Measurements from ENCODE around the gene CORO6. TPM values are rescaled to one million over a fixed set of nuclear protein-coding genes. Genes with fewer than 3 reads are reported as not detected.

The CORO6 gene
- polyA plus RNA-seq, 3 donors: 3.3 to 5.0 (median 4.5) TPM

DNA sequence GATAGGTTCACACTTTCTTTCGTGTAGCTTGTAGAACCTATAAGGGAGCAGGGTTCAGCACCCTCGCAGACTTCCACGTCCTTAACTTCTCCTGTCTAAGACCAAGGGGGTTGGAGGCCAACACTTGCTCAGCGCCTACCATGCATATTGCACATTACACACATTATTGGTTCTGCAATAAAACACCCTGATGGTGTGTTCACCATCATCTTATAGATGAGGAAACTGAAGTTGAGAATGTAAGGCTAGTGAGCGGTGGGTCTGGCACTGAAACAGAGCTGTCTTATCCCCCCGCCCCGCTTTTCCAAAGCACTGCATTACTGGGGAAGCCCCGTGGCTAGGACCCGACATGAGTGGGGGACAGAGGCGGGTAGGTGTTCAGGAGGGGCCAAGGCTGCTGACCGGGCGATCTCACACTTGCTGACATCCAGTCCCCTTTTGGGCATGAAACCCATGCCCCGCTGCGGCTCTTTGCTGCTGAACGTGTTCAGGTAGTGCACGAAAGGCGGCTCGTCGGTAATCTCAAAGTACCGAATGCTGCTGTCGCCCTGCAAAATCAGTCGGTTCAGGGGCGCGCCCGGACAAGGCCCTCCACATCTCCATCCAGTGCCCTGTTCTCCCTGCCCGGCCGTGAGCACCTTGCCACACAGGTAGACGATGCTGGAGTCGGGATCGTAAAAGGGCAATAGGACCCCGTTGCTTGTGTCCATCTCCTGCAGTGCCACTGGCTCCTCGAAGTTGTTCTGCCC lies 6.2 kb downstream of the CORO6 start:
- DNase-seq (ENCODE audit: extremely low read depth in 1 of 11, low read depth in 9 of 11, low spot score in 4 of 11): no peak

DNA sequence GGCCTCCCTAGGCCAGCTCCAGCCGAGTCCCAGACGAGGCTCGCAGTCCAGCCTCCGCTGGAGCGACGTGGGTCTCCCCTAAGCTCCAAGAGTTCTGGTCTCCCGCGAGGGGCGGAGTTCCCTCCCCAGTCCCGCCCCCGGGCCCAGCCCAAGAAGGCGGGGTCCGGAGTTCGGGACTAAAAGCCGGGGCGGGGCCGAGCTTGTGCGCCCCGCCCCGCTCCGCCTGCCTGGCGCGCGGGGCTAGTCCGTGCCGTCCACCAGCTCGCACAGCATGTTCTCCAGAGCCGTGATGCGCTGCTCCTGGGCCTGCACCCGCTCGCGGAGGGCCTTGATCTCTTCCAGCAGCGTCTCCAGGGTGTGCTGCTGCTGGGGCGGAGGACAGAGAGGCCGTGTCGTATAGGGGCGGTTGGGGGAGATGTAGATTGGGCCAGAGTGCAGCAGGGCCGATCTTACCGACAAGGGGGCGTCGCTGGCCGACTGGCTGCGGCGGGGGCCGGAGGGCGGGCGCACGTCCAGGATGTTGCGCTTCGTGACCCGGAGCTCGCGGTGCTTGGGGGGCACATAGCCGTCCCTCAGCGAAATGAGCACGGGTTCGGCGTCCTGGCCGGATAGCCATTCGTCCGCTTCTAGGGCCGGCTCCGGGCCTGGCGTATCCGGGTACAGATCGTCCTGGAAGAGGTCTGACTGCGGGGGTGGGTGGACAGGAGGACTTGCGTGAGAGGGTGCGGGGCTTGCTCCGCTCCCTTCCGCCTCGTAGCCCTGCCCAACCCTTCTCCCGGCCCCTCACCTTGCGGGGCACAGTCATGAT lies 7.0 kb downstream of the CORO6 start:
- peak in 7 of 11 donors; percentile 68 to 82 (median 76) for DNase-seq (ENCODE audit: extremely low read depth in 1 of 11, low read depth in 9 of 11, low spot score in 4 of 11)

DNA sequence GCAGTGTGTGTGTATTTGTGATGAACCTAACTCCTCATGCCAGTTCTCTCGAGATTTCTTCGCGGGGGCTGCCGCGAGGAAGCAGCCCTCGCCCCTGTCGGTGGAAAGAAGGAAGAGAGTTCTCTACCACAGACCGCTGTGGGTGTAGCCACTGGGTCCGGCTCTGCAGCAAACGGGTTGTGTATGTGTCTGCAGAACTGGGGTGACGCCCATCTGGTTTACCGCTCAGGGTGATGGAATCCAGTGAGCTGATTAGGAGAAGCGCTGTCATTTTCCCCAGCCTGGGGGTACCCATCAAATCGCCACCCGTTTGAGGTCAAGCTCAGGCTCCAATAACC lies 7.7 kb downstream of the CORO6 start:
- no peak for DNase-seq (ENCODE audit: extremely low read depth in 1 of 11, low read depth in 9 of 11, low spot score in 4 of 11)

DNA sequence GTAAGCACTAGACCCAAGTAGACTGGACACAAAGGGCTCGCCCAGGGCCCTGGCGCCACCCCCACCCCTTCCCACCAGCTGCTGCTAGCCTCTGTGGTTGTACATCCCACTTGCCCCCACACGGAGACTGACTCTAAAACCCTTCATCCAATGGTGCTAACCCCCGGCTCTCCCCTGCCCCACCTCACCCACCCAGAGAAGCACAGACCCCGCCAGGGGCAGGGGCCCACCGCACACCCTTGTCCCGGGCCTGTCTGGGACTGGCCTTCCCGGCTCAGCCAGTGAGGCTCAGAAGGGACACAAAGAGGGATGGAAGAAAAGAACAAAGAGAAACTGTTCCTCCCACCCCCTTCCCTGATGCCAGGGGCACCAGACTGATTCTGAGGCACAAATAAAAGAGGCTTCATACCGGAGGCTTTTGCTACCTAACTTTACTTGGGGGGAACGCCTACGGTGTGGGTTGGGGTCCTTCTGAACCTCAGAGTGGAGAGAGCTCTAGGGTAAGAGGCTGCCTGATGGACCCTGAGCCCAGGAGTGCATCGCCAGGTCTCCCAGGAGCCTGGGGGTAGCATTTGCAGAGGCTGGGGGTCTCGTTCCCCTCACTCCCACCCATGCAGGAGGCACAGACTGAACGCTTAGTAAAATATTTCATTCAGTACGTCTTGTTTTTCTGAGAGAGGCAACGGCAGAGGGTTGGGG lies 8.2 kb downstream of the CORO6 start:
- DNase-seq (ENCODE audit: extremely low read depth in 1 of 11, low read depth in 9 of 11, low spot score in 4 of 11): no peak

DNA sequence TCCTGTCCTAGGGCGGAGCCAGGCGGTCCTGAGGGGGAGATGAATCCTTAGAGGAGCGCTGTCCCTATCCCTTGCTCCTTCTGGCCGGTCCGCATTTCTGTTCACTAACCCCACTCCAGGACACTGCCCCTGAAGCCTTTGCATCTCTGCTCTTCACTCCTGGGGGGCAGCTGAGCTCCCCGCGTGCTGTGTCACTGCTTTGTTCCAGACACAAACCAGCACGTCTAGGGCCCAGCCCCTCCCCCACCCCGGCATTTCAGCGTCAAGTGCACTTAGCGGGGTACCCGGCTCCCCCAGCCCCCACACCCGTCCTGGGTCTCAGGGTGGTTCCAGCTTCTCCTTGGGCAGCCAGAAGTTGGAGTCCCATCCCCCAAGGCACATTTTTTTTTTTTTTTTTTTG lies 8.9 kb downstream of the CORO6 start:
- no peak for DNase-seq (ENCODE audit: extremely low read depth in 1 of 11, low read depth in 9 of 11, low spot score in 4 of 11)

DNA sequence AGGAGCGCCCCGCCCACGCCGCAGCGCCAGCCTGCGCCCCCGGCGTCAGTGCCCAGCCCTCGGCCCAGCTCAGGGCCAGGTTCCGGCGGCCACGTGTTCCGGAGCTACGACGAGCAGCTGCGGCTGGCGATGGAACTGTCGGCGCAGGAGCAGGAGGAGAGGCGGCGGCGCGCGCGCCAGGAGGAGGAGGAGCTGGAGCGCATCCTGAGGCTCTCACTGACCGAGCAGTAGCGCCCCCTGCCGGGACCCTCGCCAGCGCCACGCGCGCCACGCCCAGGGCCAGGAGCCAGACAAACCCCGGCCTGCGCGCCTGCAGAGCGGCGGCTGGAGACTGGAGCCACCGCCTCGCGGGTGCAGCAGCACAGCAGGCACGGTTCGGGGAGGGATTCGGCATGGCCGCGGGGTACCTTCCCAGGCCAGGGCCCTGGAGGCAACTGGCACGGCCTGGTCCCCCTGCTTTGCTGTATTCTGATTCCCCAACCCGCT lies 9.3 kb downstream of the CORO6 start:
- DNase-seq (ENCODE audit: extremely low read depth in 1 of 11, low read depth in 9 of 11, low spot score in 4 of 11): peak in 9 of 11 donors; percentile 74 to 91 (median 86)

DNA sequence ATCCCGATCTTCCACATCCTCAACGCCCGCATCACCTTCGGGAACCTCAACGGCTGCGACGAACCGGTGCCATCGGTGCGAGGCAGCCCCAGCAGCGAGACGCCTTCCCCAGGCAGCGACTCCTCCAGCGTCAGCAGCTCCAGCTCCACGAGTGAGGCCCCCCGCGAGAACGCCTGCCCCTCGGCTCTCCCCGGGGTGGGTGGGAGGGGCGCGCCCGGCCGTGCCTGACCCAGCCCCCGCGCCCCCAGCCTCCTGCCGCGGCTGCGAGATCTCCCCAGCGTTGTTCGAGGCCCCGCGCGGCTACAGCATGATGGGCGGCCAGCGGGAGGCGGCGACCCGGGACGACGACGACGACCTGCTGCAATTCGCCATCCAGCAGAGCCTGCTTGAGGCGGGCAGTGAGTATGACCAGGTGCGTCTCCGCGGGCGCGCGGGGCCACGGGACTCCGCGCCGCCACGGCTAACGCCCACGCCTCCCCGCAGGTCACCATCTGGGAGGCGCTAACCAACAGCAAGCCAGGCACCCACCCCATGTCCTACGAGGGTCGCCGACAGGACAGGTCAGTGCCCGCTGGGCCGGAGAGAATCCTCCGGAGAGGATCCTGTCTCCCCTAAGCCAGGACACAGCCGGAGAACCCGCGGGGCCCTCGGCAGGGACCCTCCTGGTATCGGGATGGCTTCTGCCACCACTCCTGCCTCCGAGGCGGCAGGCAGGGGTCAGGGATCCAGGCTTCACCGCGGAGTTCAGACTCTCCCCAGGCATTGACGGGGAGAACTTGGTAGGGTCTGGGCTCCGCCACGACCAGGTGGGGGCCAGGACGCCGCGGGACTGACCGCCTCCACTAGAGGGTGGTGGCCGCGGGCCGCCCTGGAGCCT lies 10.1 kb downstream of the CORO6 start:
- DNase-seq (ENCODE audit: extremely low read depth in 1 of 11, low read depth in 9 of 11, low spot score in 4 of 11): no peak

DNA sequence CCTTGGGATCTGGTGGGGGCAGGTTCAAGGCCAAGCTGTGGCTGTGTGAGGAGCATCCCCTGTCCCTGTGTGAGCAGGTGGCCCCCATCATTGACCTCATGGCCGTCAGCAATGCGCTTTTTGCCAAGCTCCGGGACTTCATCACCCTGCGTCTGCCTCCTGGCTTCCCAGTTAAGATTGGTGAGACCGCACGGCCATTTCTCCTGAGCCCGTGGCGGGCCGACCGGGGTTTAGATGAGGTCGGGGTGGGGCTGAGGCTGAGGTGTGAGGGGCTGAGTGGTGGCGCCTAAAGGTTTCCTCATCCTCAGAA lies 10.7 kb downstream of the CORO6 start:
- no peak for DNase-seq (ENCODE audit: extremely low read depth in 1 of 11, low read depth in 9 of 11, low spot score in 4 of 11)

DNA sequence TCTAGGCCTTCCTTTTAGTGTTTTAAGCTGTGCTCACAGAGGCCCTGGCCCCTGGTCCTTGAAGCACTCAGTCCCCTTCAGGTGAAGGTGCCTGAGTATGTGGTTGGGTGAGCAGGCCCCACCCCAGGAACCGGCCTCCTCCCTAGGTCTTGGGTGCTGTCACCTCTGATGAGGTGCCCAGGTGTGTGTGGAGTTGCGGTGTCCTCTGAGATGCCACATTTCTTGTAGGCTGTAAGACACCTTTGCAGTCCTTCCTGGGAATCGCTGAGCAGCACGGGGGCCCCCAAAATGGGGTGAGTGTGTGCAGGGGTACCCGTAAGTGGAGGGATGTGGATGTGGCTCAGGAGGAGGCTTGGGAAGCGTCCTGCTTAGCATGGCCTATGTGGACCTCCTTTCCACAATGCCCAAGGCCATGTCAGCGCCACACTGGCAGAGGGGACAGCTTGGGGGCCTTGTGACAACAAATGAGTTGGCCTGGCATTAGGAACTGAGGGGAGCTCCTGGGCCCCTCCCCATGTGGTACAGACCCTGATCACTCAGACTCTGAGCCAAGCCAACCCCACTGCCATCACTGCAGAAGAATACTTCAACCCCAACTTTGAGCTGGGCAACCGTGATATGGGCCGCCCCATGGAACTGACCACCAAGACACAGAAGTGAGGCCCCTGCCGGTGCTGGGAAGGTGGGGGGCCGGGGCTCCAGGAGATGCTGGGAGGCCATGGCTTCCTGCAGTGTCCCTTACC lies 11.2 kb downstream of the CORO6 start:
- no peak for DNase-seq (ENCODE audit: extremely low read depth in 1 of 11, low read depth in 9 of 11, low spot score in 4 of 11)

DNA sequence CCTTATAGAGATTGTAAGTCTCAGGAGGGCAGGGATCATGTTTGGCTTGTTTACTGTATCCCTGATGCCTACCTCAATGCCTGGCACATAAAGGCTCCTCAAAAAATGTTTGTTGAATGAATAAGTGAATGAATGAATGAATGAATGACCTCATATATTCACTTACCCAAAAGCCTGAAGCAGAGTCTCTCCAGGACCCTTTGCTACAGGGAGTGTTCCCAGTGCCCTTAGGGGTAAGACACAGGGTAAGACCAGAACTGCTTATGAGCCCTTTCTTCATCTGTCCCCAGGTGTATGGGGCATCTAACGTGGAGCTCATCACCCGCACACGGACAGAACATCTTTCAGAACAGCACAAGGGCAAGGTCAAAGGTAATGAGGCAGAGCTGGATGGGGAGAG lies 12.3 kb downstream of the CORO6 start:
- DNase-seq (ENCODE audit: extremely low read depth in 1 of 11, low read depth in 9 of 11, low spot score in 4 of 11): no peak

DNA sequence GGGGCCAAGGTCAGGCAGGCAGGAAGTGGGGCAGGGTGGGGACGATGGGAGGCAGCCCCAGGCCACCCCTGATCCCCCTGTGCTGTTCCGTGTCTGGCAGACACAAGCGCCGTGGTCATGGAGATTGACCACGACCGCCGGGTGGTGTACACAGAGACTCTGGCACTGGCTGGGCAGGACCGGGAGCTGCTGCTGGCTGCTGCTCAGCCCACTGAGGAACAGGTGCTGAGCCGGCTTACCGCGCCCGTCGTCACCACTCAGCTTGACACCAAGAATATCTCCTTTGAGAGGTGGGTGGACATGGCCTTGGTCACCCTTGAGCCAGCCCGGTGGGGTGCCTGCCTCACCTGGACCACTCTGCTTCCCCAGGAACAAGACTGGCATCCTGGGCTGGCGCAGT lies 13.7 kb downstream of the CORO6 start:
- no peak for DNase-seq (ENCODE audit: extremely low read depth in 1 of 11, low read depth in 9 of 11, low spot score in 4 of 11)

DNA sequence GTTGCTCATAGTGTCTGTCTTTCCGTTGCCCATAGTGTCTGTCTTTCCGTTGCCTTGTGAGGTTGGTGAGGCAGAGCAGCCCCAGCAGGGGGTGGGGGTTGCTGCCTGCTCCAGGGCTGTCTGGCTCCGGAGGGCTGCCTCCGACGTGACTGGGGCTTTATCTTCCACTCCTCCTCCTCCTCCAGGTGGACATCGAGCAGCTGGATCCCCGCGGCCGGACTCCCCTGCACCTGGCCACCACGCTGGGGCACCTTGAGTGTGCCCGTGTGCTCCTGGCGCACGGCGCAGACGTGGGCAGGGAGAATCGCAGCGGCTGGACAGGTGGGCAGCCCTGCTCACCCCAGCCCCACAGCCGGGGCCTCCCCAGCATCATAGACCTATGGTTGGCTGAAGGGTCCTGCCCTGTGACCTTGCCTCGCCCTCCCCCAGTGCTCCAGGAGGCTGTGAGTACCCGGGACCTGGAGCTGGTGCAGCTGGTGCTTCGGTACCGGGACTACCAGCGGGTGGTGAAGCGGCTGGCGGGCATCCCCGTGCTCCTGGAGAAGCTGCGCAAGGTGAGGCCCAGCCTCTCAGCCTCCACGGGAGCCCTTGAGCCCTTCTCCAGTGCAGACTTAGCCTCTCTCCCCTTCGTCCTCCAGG lies 15.0 kb downstream of the CORO6 start:
- no peak for DNase-seq (ENCODE audit: extremely low read depth in 1 of 11, low read depth in 9 of 11, low spot score in 4 of 11)

DNA sequence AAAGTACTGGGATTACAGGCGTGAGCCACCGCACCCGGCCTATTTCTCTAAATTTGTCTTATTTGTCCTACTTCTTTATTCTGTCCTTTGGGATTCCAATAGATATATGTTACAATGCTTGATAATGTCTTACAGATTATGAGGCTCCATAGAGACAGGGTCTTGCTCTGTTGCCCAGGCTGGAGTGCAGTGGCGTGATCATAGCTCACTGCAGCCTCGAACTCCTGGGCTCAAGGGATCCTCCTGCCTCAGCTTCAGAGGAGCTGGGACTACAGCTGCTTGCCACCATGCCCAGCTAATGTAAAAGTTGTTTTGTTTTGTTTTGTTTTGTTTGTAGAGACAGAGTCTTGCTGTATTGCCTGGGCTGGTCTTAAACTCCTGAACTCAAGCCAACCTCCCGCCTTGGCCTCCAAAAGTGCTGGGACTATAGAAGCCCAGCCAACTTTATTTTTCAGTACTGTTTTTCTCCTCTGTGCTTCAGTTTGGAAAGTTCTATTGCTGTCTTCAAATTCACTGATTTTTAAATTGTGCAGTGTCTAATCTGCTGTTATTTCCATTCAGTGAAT lies 19.5 kb downstream of the CORO6 start:
- no peak for DNase-seq (ENCODE audit: extremely low read depth in 1 of 11, low read depth in 9 of 11, low spot score in 4 of 11)

DNA sequence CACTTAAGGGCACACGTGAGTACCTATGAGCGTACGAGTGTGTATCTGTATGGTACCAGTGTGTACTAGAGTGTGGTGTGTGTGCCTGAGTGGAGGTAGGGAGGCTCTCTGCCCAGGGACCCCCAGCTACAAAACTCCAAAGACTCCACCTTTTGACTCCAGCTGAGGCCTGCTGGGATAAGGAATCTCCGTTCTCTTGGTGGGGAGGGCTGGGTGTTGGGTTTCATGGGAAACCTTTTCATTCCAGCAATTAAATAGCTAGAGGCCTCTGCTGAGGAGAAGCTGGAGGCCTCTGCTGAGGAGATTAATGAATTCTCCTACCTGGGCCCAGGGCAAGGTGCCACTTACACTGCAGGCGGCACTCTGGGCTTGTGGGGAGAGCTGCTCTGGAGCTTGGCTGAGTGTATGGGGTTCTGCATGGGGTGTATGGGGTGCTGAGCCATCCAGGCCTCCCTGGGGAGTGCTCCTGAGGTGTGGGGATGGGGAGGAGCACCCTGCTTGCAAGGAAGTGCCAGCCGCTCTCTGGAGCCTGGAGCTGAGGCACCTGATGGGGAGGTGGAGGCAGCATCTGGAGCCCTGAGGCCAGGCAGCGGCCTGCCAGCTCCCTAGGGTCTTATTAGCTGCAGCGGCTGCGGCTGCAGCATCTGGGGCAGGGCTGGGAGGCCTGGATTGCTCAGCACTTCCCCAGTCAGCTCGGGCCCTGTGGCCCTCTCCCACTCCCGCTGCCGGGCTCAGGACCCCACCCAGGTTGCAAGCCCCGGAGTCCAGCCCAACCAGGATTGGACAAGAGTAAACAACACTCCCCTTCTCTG lies 25.1 kb downstream of the CORO6 start:
- no peak for DNase-seq (ENCODE audit: extremely low read depth in 1 of 11, low read depth in 9 of 11, low spot score in 4 of 11)

DNA sequence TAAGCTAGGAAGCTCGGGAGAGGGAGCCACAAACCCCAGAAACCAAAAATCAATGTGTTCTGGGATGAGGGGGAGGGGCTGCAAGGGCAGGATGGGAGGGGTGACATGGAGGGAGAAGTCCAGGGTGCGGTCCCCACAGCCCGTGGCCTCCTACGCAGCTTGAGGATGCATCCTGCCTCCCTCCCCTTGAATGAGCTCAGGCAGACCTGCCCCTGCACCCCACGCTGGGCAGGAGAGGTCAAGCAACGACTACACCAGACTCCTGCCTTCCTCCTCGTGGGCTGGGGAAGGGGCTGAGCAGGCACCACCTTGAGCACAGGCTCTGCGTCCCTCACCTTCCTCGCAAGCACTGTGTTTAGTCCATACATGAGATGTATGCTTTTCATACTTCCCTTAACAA lies 25.9 kb downstream of the CORO6 start:
- no peak for DNase-seq (ENCODE audit: extremely low read depth in 1 of 11, low read depth in 9 of 11, low spot score in 4 of 11)

DNA sequence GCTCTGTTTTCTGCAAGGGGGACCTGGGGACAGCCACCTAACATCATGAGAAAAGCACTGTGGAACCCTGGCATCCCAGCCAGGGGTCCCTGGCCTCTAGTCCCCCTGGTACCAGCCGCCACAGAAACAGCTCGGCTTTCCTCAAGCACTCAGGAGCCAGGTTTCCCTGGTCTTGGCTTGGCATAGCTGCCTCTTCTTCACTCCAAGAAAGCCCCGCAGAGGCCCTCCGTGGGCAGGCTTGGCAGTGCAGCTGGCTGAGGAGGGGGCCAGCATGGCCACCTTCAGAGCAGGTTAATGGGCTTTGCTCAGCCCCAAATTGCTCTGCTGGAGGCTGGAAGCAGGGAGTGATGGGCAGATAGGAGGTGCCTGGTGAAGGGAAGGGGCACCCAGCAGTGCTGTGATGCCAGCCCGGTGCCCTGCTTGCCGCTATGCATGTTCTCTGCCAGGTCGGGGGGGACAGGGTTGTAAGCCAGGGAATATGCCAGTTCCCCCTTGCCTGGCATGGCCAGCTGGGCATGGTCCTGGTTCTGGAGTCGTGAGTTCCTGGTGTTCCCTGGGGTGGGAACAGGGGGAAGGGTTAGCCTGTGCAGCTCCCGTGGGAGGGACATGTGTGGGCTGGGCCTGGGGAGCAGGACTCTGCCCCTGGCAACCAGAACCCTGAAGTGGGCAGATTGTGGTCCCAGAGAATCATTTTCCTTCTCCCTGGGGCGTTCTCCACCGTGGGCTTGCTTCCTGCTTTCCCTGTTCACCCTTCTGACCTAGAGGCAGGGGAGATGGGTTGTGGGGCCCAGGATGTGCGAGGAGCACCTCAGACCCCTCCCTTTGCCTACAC lies 26.6 kb downstream of the CORO6 start:
- DNase-seq (ENCODE audit: extremely low read depth in 1 of 11, low read depth in 9 of 11, low spot score in 4 of 11): no peak

Data from renal cortex interstitium (tissue), 11 donors.